K562 (cell line): ENCODE data around the gene DALRD3. TPM values are rescaled to one million over a fixed set of nuclear protein-coding genes. Genes with fewer than 3 reads are reported as not detected.

ENCODE experiments used
- CBX8 ChIP-seq: fragments of 200-600 bp; sonication (generic); IDR thresholded peaks from 2 replicates; pipeline ENCODE4 v1.6.1; 2012; ENCODE audit warnings: borderline replicate concordance, mixed run types, low read depth, mild to moderate bottlenecking, moderate library complexity, mixed read lengths, low read length, control low read depth, inconsistent platforms; ENCODE audit not compliant: poor library complexity, severe bottlenecking; ENCODE audit errors: extremely low read depth
- FOXK2 ChIP-seq, 2 experiments: fragments of 450-650 bp; IDR thresholded peaks in 1 of 2; conservative IDR thresholded peaks in 1 of 2; 2 replicates each; pipeline ENCODE4 v1.6.1; 2016; ENCODE audit warnings: low read depth in 2 of 2, mild to moderate bottlenecking in 1 of 2
- POLR2H ChIP-seq: IDR thresholded peaks from 2 replicates; pipeline ENCODE4 v1.6.1; 2016; ENCODE audit warnings: missing genetic modification characterization, low read depth, mild to moderate bottlenecking, control low read depth, missing compliant biosample characterization, moderate library complexity
- PTBP1 ChIP-seq: fragments of 200-400 bp; formaldehyde crosslinking; IDR thresholded peaks from 2 replicates; pipeline ENCODE4 v1.6.1; 2017; ENCODE audit warnings: low read depth, low read length
- ZNF347 ChIP-seq: fragments of 450-650 bp; formaldehyde crosslinking; IDR thresholded peaks from 2 replicates; pipeline ENCODE4 v1.4.0; 2020; ENCODE audit warnings: low read depth, mild to moderate bottlenecking, moderate library complexity
- polyA plus RNA-seq, 8 experiments: library from polyadenylated mRNA; depleted of rRNA in 4 of 8; stranded (reverse) in 5 of 8; unstranded in 3 of 8; fragments of >200 nt; fragmentation: Nextera tagmentation in 2 of 8; fragmentation: Illumina TruSeq in 1 of 8; extraction: Ambion mirVana in 2 of 8; extraction: Trizol in 1 of 8; gene quantifications; 2 replicates each; pipeline versions ENCODE4 v1.2.1 to v1.2.3, GENCODE V29; 2011 to 2014; ENCODE audit warnings: inconsistent platforms in 1 of 8, missing spikeins in 1 of 8
- total RNA-seq, 7 experiments: library from RNA; depleted of rRNA in 6 of 7; stranded (reverse); fragments of >200 nt in 6 of 7; fragmentation: Illumina TruSeq in 2 of 7; extraction: Trizol in 2 of 7; gene quantifications; 2 replicates each; pipeline versions ENCODE4 v1.2.1 to v1.2.3, GENCODE V29; 2011 to 2021; ENCODE audit warnings: low replicate concordance in 1 of 7
- TF ChIP-seq, protein P1 (sequence below): fragments of 450-650 bp; IDR thresholded peaks from 2 replicates; pipeline ENCODE4 v1.7.1; 2018; ENCODE audit warnings: mild to moderate bottlenecking, low read depth; ENCODE audit not compliant: partially characterized antibody
- TF ChIP-seq, protein P2 (sequence below): fragments of 450-650 bp; formaldehyde crosslinking; IDR thresholded peaks from 2 replicates; pipeline ENCODE4 v1.4.0; 2020; ENCODE audit warnings: mild to moderate bottlenecking, moderate library complexity
- TF ChIP-seq, protein P3 (sequence below): sonication (generic); formaldehyde crosslinking; IDR thresholded peaks from 2 replicates; pipeline ENCODE4 v1.8.1; 2022; ENCODE audit warnings: missing genetic modification reagents
- TF ChIP-seq, protein P4 (sequence below): fragments of 200-800 bp; sonication (Bioruptor generic); IDR thresholded peaks from 2 replicates; pipeline ENCODE4 v1.6.1; 2016; ENCODE audit warnings: missing genetic modification characterization, missing compliant biosample characterization
- TF ChIP-seq, protein P5 (sequence below): fragments of 250-450 bp; sonication (Bioruptor Pico); IDR thresholded peaks from 2 replicates; pipeline ENCODE4 v1.5.0; 2022; ENCODE audit warnings: mild to moderate bottlenecking

The DALRD3 gene
- total and polyA plus RNA-seq, 9 of the 15 experiments (the other 6 are each of a cell fraction or from before 2014, with no cell fraction given), result 6.6 to 31.3 (median 14.4) TPM

DNA sequence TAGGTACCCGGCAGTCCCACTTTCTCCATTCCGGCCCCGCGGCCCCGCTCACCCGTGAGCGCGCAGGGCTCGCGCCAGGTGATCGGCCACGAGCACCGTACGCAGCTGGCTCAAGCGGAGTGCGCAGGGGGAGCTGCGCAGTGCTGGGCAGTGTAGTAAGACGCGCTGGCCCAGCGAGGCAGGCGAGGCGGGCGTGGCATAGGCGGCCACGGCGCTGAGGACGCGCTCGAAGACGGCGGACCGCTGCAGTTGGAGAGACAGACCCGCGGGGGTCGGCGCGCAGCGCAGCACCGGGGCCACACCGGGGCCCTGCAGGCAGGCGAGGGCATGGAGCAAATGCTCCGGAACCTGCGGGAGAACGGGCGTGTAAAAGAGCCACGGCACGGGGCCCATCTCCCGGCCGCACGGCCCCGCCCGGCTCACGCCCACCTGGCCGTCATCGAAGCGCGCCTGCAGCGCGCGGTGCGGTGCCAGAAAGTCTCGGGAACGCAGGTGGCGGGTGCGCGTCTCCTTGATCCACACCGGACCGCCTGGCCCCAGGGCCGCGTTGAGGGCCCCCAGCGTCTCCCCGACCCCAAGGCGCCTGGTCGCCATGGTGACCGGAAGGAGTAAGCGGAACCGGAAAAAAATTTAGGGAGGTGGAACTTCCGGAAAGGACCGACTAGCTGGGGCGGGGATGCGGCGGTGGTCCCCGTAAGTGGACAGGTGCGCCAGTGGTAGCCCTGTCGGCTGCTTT is at the start of gene DALRD3 (continued):
- TF ChIP-seq, protein P1, sequence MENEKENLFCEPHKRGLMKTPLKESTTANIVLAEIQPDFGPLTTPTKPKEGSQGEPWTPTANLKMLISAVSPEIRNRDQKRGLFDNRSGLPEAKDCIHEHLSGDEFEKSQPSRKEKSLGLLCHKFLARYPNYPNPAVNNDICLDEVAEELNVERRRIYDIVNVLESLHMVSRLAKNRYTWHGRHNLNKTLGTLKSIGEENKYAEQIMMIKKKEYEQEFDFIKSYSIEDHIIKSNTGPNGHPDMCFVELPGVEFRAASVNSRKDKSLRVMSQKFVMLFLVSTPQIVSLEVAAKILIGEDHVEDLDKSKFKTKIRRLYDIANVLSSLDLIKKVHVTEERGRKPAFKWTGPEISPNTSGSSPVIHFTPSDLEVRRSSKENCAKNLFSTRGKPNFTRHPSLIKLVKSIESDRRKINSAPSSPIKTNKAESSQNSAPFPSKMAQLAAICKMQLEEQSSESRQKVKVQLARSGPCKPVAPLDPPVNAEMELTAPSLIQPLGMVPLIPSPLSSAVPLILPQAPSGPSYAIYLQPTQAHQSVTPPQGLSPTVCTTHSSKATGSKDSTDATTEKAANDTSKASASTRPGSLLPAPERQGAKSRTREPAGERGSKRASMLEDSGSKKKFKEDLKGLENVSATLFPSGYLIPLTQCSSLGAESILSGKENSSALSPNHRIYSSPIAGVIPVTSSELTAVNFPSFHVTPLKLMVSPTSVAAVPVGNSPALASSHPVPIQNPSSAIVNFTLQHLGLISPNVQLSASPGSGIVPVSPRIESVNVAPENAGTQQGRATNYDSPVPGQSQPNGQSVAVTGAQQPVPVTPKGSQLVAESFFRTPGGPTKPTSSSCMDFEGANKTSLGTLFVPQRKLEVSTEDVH, result no peak
- TF ChIP-seq, protein P2, sequence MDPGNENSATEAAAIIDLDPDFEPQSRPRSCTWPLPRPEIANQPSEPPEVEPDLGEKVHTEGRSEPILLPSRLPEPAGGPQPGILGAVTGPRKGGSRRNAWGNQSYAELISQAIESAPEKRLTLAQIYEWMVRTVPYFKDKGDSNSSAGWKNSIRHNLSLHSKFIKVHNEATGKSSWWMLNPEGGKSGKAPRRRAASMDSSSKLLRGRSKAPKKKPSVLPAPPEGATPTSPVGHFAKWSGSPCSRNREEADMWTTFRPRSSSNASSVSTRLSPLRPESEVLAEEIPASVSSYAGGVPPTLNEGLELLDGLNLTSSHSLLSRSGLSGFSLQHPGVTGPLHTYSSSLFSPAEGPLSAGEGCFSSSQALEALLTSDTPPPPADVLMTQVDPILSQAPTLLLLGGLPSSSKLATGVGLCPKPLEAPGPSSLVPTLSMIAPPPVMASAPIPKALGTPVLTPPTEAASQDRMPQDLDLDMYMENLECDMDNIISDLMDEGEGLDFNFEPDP (CRISPR knock-in tag), result no peak
- TF ChIP-seq ZNF347 (CRISPR knock-in tag), result no peak
- no peak for TF ChIP-seq PTBP1
- TF ChIP-seq, protein P3, sequence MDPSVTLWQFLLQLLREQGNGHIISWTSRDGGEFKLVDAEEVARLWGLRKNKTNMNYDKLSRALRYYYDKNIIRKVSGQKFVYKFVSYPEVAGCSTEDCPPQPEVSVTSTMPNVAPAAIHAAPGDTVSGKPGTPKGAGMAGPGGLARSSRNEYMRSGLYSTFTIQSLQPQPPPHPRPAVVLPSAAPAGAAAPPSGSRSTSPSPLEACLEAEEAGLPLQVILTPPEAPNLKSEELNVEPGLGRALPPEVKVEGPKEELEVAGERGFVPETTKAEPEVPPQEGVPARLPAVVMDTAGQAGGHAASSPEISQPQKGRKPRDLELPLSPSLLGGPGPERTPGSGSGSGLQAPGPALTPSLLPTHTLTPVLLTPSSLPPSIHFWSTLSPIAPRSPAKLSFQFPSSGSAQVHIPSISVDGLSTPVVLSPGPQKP (CRISPR knock-in tag), result no peak
- no peak for TF ChIP-seq CBX8
- TF ChIP-seq, protein P4, sequence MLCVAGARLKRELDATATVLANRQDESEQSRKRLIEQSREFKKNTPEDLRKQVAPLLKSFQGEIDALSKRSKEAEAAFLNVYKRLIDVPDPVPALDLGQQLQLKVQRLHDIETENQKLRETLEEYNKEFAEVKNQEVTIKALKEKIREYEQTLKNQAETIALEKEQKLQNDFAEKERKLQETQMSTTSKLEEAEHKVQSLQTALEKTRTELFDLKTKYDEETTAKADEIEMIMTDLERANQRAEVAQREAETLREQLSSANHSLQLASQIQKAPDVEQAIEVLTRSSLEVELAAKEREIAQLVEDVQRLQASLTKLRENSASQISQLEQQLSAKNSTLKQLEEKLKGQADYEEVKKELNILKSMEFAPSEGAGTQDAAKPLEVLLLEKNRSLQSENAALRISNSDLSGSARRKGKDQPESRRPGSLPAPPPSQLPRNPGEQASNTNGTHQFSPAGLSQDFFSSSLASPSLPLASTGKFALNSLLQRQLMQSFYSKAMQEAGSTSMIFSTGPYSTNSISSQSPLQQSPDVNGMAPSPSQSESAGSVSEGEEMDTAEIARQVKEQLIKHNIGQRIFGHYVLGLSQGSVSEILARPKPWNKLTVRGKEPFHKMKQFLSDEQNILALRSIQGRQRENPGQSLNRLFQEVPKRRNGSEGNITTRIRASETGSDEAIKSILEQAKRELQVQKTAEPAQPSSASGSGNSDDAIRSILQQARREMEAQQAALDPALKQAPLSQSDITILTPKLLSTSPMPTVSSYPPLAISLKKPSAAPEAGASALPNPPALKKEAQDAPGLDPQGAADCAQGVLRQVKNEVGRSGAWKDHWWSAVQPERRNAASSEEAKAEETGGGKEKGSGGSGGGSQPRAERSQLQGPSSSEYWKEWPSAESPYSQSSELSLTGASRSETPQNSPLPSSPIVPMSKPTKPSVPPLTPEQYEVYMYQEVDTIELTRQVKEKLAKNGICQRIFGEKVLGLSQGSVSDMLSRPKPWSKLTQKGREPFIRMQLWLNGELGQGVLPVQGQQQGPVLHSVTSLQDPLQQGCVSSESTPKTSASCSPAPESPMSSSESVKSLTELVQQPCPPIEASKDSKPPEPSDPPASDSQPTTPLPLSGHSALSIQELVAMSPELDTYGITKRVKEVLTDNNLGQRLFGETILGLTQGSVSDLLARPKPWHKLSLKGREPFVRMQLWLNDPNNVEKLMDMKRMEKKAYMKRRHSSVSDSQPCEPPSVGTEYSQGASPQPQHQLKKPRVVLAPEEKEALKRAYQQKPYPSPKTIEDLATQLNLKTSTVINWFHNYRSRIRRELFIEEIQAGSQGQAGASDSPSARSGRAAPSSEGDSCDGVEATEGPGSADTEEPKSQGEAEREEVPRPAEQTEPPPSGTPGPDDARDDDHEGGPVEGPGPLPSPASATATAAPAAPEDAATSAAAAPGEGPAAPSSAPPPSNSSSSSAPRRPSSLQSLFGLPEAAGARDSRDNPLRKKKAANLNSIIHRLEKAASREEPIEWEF (CRISPR knock-in tag), result no peak
- TF ChIP-seq, protein P5, sequence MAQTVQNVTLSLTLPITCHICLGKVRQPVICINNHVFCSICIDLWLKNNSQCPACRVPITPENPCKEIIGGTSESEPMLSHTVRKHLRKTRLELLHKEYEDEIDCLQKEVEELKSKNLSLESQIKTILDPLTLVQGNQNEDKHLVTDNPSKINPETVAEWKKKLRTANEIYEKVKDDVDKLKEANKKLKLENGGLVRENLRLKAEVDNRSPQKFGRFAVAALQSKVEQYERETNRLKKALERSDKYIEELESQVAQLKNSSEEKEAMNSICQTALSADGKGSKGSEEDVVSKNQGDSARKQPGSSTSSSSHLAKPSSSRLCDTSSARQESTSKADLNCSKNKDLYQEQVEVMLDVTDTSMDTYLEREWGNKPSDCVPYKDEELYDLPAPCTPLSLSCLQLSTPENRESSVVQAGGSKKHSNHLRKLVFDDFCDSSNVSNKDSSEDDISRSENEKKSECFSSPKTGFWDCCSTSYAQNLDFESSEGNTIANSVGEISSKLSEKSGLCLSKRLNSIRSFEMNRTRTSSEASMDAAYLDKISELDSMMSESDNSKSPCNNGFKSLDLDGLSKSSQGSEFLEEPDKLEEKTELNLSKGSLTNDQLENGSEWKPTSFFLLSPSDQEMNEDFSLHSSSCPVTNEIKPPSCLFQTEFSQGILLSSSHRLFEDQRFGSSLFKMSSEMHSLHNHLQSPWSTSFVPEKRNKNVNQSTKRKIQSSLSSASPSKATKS (CRISPR knock-in tag), result no peak
- no peak for TF ChIP-seq FOXK2 (conservative IDR thresholded peaks at IDR 0.05 in 1 of 2, IDR thresholded peaks at IDR 0.05 in 1 of 2; ENCODE audit: low read depth in 2 of 2)
- TF ChIP-seq POLR2H (tag), result no peak
